HepG2 (cell line): Measurements from ENCODE around the gene DCAF8L1. TPM values are rescaled to one million over a fixed set of nuclear protein-coding genes. Genes with fewer than 3 reads are reported as not detected.

ENCODE experiments used
- ATAC-seq: fragments of 200-7000 bp; cut with Tn5 transposase; 3 replicates; pipeline ENCODE4 v1.9.1; 2020; ENCODE audit warnings: mild to moderate bottlenecking, moderate library complexity
- BruUV-seq: library from RNA; stranded (reverse); fragments of 400-500 nt; replicated peaks from 2 replicates; lab custom pipeline; 2021; lab: Mats Ljungman, UMichigan
- CTCF ChIA-PET: fragments of 300-600 bp; formaldehyde crosslinking; extraction: SDS; loops from one replicate; lab custom pipeline; 2021; ENCODE audit warnings: low total read pairs, inconsistent platforms, low intra/inter-chr PET ratio; lab: Yijun Ruan, JAX
- POLR2A ChIA-PET: fragments of 350-600 bp; sonication (Branson Sonifier 250); formaldehyde crosslinking; loops from one replicate; lab custom pipeline; 2020; ENCODE audit warnings: antibody characterized with exemption, inconsistent platforms; lab: Yijun Ruan, JAX
- DNase-seq: peaks from one replicate; pipeline ENCODE4 v3.0.0-alpha.2; 2015; ENCODE audit warnings: low spot score
- FAIRE-seq: peaks from 3 replicates; lab custom pipeline; 2011; peaks lifted over from hg19 to GRCh38; lab: Jason Lieb, UNC
- H2AFZ ChIP-seq: one replicate; pipeline ENCODE4 v1.6.1; 2011; ENCODE audit warnings: low read length, inconsistent platforms
- H3K27ac ChIP-seq: fragments of 300-600 bp; 3 replicates; pipeline ENCODE4 v1.8.0; 2011; ENCODE audit warnings: mixed run types, mild to moderate bottlenecking, mixed read lengths, low read length, inconsistent platforms; ENCODE audit not compliant: insufficient read depth; ENCODE audit errors: extremely low read length
- H3K27me3 ChIP-seq, 2 experiments: fragments of 200-600 bp in 1 of 2; 2 replicates in 1 of 2; 3 replicates in 1 of 2; pipeline versions ENCODE4 v1.6.0 to v1.8.0; 2011; ENCODE audit warnings: low read length in 2 of 2, mild to moderate bottlenecking in 2 of 2, moderate library complexity in 2 of 2, inconsistent platforms in 1 of 2; ENCODE audit not compliant: insufficient read depth in 2 of 2, control insufficient read depth in 1 of 2
- H3K36me3 ChIP-seq, 2 experiments: fragments of 200-600 bp in 1 of 2; replicated peaks in 1 of 2; 2 replicates in 1 of 2; 3 replicates in 1 of 2; pipeline versions ENCODE4 v1.5.1 to v1.8.0; 2011; ENCODE audit warnings: low read length in 2 of 2, inconsistent platforms in 1 of 2; ENCODE audit not compliant: insufficient read depth in 2 of 2, control insufficient read depth in 1 of 2
- H3K4me1 ChIP-seq: 2 replicates; pipeline ENCODE4 v1.5.1; 2012; ENCODE audit warnings: low read length, inconsistent platforms; ENCODE audit not compliant: insufficient read depth
- H3K4me2 ChIP-seq: 2 replicates; pipeline ENCODE4 v1.6.0; 2011; ENCODE audit warnings: low read depth, low read length, inconsistent platforms
- H3K4me3 ChIP-seq, 3 experiments: fragments of 200-600 bp in 1 of 3; sonication (generic), shearing (Covaris generic) in 1 of 3; replicated peaks in 1 of 3; 2 replicates each; pipeline ENCODE4 v1.5.1; 2011 to 2016; ENCODE audit warnings: low read length in 3 of 3, inconsistent platforms in 2 of 3, low read depth in 2 of 3, mild to moderate bottlenecking in 2 of 3, control low read depth in 1 of 3, mixed read lengths in 1 of 3; ENCODE audit not compliant: insufficient read depth in 1 of 3
- H3K79me2 ChIP-seq: one replicate; pipeline ENCODE4 v1.6.1; 2011; ENCODE audit warnings: low read length, inconsistent platforms; ENCODE audit not compliant: insufficient read depth
- H3K9ac ChIP-seq: 2 replicates; pipeline ENCODE4 v1.6.0; 2011; ENCODE audit warnings: mild to moderate bottlenecking, low read depth, low read length, inconsistent platforms; ENCODE audit not compliant: insufficient read depth
- H3K9me3 ChIP-seq: 2 replicates; pipeline ENCODE4 v1.5.1; 2012; ENCODE audit warnings: mild to moderate bottlenecking, low read length
- H4K20me1 ChIP-seq: 2 replicates; pipeline ENCODE4 v1.6.0; 2011; ENCODE audit warnings: inconsistent platforms, mild to moderate bottlenecking, low read length, moderate library complexity; ENCODE audit not compliant: insufficient read depth
- CHD2 ChIP-seq: IDR thresholded peaks from 2 replicates; pipeline ENCODE4 v1.6.1; 2011; ENCODE audit warnings: low read depth, low read length, improper control_type of control experiment
- HOXA9 ChIP-seq: sonication (generic); formaldehyde crosslinking; IDR thresholded peaks from 2 replicates; pipeline ENCODE4 v1.8.1; 2022; ENCODE audit warnings: missing genetic modification reagents, mild to moderate bottlenecking, moderate library complexity, borderline replicate concordance
- KLF16 ChIP-seq, 2 experiments: sonication (generic) in 1 of 2; formaldehyde crosslinking in 1 of 2; IDR thresholded peaks; 2 replicates each; pipeline versions ENCODE4 v1.6.1 to v1.8.0; 2016 to 2023; ENCODE audit warnings: missing genetic modification reagents in 2 of 2, missing compliant biosample characterization in 1 of 2
- MED1 ChIP-seq: sonication (generic); formaldehyde crosslinking; IDR thresholded peaks from 2 replicates; pipeline ENCODE4 v1.4.0; 2020; ENCODE audit warnings: missing genetic modification reagents
- PHF20 ChIP-seq: sonication (generic); formaldehyde crosslinking; IDR thresholded peaks from 2 replicates; pipeline ENCODE4 v1.5.0; 2020; ENCODE audit warnings: mild to moderate bottlenecking, missing genetic modification reagents
- ZNF30 ChIP-seq: sonication (generic); formaldehyde crosslinking; IDR thresholded peaks from 2 replicates; pipeline ENCODE4 v1.5.0; 2020; ENCODE audit warnings: mild to moderate bottlenecking, missing genetic modification reagents
- ZNF703 ChIP-seq: sonication (generic); formaldehyde crosslinking; IDR thresholded peaks from 2 replicates; pipeline ENCODE4 v1.5.1; 2020; ENCODE audit warnings: missing genetic modification reagents, mild to moderate bottlenecking, moderate library complexity, borderline replicate concordance
- WGBS: methylation state at CpG from one replicate; pipeline ENCODE4 v1.1.6; 2017; ENCODE audit warnings: low lambda C conversion rate; 5-methylcytosine and 5-hydroxymethylcytosine counted together
- in situ Hi-C: cut with HindIII; loops from 2 replicates; pipeline ENCODE4 v1.10.0; 2017; ENCODE audit warnings: low pct_unique_long_range_greater_than_20kb; ENCODE audit not compliant: extremely low pct_ligation_motif_present
- intact Hi-C: fragments of 100-400 bp; cut with micrococcal nuclease; formaldehyde crosslinking; loops from one replicate; pipeline ENCODE4 v1.10.0; 2022; ENCODE audit not compliant: unreplicated experiment
- polyA plus RNA-seq, 8 experiments: library from polyadenylated mRNA; depleted of rRNA in 3 of 8; stranded (reverse) in 7 of 8; unstranded in 1 of 8; fragments of >200 nt; fragmentation: Illumina TruSeq in 4 of 8; extraction: Trizol in 4 of 8; gene quantifications; 2 replicates each; pipeline versions ENCODE4 v1.2.1 to v1.2.3, GENCODE V29; 2011 to 2016; ENCODE audit warnings: low read depth in 4 of 8, missing spikeins in 1 of 8, mixed read lengths in 1 of 8; ENCODE audit not compliant: insufficient read depth in 1 of 8
- total RNA-seq, 5 experiments: library from RNA; depleted of rRNA; stranded (reverse); fragments of >200 nt; fragmentation: Illumina TruSeq; extraction: Trizol; gene quantifications; 2 replicates each; pipeline ENCODE4 v1.2.3, GENCODE V29; 2016; ENCODE audit warnings: low read depth in 1 of 5
- TF ChIP-seq, protein P1 (sequence below): sonication (generic); formaldehyde crosslinking; IDR thresholded peaks from 2 replicates; pipeline ENCODE4 v1.5.1; 2020; ENCODE audit warnings: mild to moderate bottlenecking, missing genetic modification reagents, moderate library complexity

DCAF8L1 gene
- total and polyA plus RNA-seq, 2 of the 13 experiments (the other 11 are each of a cell fraction or from before 2014, with no cell fraction given) = not detected

DNA sequence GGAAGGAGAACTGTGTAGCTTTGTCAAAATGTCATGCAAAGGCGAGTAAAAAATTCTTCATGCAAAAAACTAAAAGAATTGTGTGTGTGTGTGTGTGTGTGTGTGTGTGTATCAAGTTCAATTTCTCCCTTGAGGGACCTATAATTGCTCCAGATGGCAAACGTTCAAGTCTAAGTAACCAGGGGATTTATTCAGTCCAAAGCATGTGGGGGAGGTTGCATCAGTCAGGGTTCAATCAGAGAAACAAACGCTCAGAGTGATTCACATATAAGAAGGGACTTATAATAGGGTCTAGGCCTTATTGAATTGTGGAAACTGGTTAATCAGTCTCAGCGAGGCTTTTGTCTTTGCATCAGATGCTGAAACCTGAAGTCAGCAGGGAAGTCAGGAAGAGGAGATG is 5.0 kb downstream of the DCAF8L1 start:
- BruUV-seq = no TSS peak
- no peak overlapping the region for H3K4me2 ChIP-seq
- no peak overlapping the region for H3K27ac ChIP-seq
- ATAC-seq (no peak), DNase-seq (no peak), FAIRE-seq (no peak)
- H3K4me3 ChIP-seq = no peak overlapping the region
- ChIA-PET POLR2A (no interaction called here), CTCF (no interaction called here)
- 22% methylated on average over 3 of the region's 4 CpGs for WGBS
- intact Hi-C loops = no loop called here
- H3K4me1 ChIP-seq = no peaks in the 10 kb centered on the region
- H3K9ac ChIP-seq = no peak overlapping the region
- in situ Hi-C loops = no loop called here
- H2AFZ ChIP-seq = no peak overlapping the region
- H3K9me3 ChIP-seq = no peaks in the 10 kb centered on the region
- H4K20me1 ChIP-seq = no peaks in the 10 kb centered on the region
- no peaks in the 10 kb centered on the region for H3K36me3 ChIP-seq
- TF ChIP-seq KLF16 (CRISPR knock-in tag; IDR thresholded peaks at IDR 0.05) = no peak
- no peak for TF ChIP-seq MED1
- TF ChIP-seq, protein P1, sequence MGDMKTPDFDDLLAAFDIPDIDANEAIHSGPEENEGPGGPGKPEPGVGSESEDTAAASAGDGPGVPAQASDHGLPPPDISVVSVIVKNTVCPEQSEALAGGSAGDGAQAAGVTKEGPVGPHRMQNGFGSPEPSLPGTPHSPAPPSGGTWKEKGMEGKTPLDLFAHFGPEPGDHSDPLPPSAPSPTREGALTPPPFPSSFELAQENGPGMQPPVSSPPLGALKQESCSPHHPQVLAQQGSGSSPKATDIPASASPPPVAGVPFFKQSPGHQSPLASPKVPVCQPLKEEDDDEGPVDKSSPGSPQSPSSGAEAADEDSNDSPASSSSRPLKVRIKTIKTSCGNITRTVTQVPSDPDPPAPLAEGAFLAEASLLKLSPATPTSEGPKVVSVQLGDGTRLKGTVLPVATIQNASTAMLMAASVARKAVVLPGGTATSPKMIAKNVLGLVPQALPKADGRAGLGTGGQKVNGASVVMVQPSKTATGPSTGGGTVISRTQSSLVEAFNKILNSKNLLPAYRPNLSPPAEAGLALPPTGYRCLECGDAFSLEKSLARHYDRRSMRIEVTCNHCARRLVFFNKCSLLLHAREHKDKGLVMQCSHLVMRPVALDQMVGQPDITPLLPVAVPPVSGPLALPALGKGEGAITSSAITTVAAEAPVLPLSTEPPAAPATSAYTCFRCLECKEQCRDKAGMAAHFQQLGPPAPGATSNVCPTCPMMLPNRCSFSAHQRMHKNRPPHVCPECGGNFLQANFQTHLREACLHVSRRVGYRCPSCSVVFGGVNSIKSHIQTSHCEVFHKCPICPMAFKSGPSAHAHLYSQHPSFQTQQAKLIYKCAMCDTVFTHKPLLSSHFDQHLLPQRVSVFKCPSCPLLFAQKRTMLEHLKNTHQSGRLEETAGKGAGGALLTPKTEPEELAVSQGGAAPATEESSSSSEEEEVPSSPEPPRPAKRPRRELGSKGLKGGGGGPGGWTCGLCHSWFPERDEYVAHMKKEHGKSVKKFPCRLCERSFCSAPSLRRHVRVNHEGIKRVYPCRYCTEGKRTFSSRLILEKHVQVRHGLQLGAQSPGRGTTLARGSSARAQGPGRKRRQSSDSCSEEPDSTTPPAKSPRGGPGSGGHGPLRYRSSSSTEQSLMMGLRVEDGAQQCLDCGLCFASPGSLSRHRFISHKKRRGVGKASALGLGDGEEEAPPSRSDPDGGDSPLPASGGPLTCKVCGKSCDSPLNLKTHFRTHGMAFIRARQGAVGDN (CRISPR knock-in tag) = no peak
- TF ChIP-seq ZNF30 (CRISPR knock-in tag) = no peak
- no peak for TF ChIP-seq HOXA9
- TF ChIP-seq ZNF703 = no peak
- no peak for TF ChIP-seq CHD2
- TF ChIP-seq PHF20 (CRISPR knock-in tag) = no peak
- no peaks in the 10 kb centered on the region for H3K27me3 ChIP-seq
- no peaks in the 10 kb centered on the region for H3K79me2 ChIP-seq
